GM20000 (cell line): Measurements from ENCODE around the gene OR13J1.

ENCODE experiments used
- DNase-seq: peaks from one replicate; pipeline ENCODE4 v3.0.0; 2012; ENCODE audit warnings: low spot score
- CTCF ChIP-seq: IDR thresholded peaks from 2 replicates; pipeline ENCODE4 v1.5.1; 2012; ENCODE audit warnings: mild to moderate bottlenecking, control low read depth; ENCODE audit errors: extremely low read depth, missing control alignments

Gene OR13J1

GRCh38 chr9:35863583-35863982 lies 6.6 kb downstream of the OR13J1 start:
- no peak for TF ChIP-seq CTCF
- DNase-seq, result peak; percentile 4

- no peak for DNase-seq
- no peak for TF ChIP-seq CTCF
These were observed 7.9 kb downstream of the OR13J1 start for GRCh38 chr9:35862328-35862727.

- DNase-seq, result no peak
- no peak for TF ChIP-seq CTCF
These were observed 8.9 kb downstream of the OR13J1 start for GRCh38 chr9:35861161-35861897.

- TF ChIP-seq CTCF, result no peak
- DNase-seq, result no peak
These were observed 10.2 kb downstream of the OR13J1 start for GRCh38 chr9:35859990-35860339.

- DNase-seq, result no peak
- no peak for TF ChIP-seq CTCF
These were observed 10.8 kb downstream of the OR13J1 start for GRCh38 chr9:35859310-35859989.

- no peak for DNase-seq
- no peak for TF ChIP-seq CTCF
These were observed 11.7 kb downstream of the OR13J1 start for GRCh38 chr9:35858458-35858857.

GRCh38 chr9:35856882-35857281 lies 13.3 kb downstream of the OR13J1 start:
- TF ChIP-seq CTCF, result no peak
- DNase-seq, result no peak
